ENCODE measurements around the gene NCOR1. TPM values are rescaled to one million over a fixed set of nuclear protein-coding genes. Genes with fewer than 3 reads are reported as not detected.
"Not testable (repeated sequence)": the region's sequence is repeated elsewhere in the genome, so short reads cannot be mapped to it uniquely, and the experiment has no call there.

Gene NCOR1
- total and polyA plus RNA-seq, 2 experiments from 2014 or later = 109 to 119 TPM

- Histone ChIP-seq H3K36me3 (peaks cover 32% of the 10 kb centered on the region), H3K27ac (no peak overlapping the region), H3K4me3 (no peak overlapping the region), H3K4me1 (ENCODE audit: low read depth) (no peaks in the 10 kb centered on the region), H3K27me3 (no peaks in the 10 kb centered on the region), H3K9me3 (ENCODE audit: low read depth) (no peaks in the 10 kb centered on the region)
- DNase-seq (ENCODE audit: low read depth in 1 of 2, low spot score in 1 of 2) = peak in 1 of 2 donors; percentile 19
- TF ChIP-seq, protein P1, sequence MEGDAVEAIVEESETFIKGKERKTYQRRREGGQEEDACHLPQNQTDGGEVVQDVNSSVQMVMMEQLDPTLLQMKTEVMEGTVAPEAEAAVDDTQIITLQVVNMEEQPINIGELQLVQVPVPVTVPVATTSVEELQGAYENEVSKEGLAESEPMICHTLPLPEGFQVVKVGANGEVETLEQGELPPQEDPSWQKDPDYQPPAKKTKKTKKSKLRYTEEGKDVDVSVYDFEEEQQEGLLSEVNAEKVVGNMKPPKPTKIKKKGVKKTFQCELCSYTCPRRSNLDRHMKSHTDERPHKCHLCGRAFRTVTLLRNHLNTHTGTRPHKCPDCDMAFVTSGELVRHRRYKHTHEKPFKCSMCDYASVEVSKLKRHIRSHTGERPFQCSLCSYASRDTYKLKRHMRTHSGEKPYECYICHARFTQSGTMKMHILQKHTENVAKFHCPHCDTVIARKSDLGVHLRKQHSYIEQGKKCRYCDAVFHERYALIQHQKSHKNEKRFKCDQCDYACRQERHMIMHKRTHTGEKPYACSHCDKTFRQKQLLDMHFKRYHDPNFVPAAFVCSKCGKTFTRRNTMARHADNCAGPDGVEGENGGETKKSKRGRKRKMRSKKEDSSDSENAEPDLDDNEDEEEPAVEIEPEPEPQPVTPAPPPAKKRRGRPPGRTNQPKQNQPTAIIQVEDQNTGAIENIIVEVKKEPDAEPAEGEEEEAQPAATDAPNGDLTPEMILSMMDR (IDR thresholded peaks at IDR 0.05; ENCODE audit: low read depth, low read length) = no peak
Observed at GRCh38 chr17:16155536-16155935, 59.8 kb downstream of the NCOR1 start.

DNA sequence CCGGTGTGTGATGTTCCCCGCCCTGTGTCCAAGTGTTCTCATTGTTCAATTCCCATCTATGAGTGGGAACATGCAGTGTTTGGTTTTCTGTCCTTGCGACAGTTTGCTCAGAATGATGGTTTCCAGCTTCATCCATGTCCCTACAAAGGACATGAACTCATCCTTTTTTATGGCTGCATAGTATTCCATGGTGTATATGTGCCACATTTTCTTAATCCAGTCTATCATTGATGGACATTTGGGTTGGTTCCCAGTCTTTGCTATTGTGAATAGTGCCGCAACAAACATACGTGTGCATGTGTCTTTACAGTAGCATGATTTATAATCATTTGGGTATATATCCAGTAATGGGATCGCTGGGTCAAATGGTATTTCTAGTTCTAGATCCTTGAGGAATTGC is 63.0 kb downstream of the NCOR1 start:
- peaks cover 35% of the 10 kb centered on the region for H3K36me3 ChIP-seq
- H3K4me3 ChIP-seq; H3K27me3 ChIP-seq; H3K4me1 ChIP-seq (ENCODE audit: low read depth); H3K27ac ChIP-seq; H3K9me3 ChIP-seq (ENCODE audit: low read depth); DNase-seq (ENCODE audit: low read depth in 1 of 2, low spot score in 1 of 2): not testable (repeated sequence)

- TF ChIP-seq, protein P1 (IDR thresholded peaks at IDR 0.05; ENCODE audit: low read depth, low read length) = no peak
- Histone ChIP-seq H3K27ac (no peak overlapping the region), H3K9me3 (ENCODE audit: low read depth) (no peaks in the 10 kb centered on the region), H3K4me3 (no peak overlapping the region), H3K4me1 (ENCODE audit: low read depth) (no peaks in the 10 kb centered on the region), H3K36me3 (peaks cover 36% of the 10 kb centered on the region), H3K27me3 (no peaks in the 10 kb centered on the region)
- peak in 1 of 2 donors; percentile 66 for DNase-seq (ENCODE audit: low read depth in 1 of 2, low spot score in 1 of 2)
Observed at GRCh38 chr17:16150251-16150856, 65.0 kb downstream of the NCOR1 start.

DNA sequence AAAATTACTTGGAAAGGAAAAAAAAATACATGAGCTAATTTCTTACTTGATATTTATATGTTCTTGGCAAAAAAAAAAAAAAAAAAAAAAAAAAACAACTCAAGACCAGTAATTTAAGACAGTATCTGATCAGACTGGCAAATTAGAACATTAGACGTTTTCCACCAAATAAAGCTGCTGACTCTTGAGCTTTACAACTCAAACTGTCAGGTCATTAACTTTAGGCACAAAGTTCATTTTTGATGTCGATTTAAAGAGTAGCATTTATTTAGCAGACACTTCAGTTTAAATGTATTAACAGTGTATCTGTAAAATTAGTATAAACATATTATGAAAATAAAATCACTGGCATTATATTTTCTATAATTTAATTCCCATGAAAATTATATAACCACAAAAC is 66.7 kb downstream of the NCOR1 start:
- Histone ChIP-seq H3K27ac (no peak overlapping the region), H3K36me3 (peaks cover 44% of the 10 kb centered on the region), H3K4me1 (ENCODE audit: low read depth) (no peaks in the 10 kb centered on the region), H3K4me3 (no peak overlapping the region), H3K9me3 (ENCODE audit: low read depth) (no peaks in the 10 kb centered on the region), H3K27me3 (no peaks in the 10 kb centered on the region)
- TF ChIP-seq, protein P1 (IDR thresholded peaks at IDR 0.05; ENCODE audit: low read depth, low read length) = no peak
- DNase-seq (ENCODE audit: low read depth in 1 of 2, low spot score in 1 of 2) = no peak

DNA sequence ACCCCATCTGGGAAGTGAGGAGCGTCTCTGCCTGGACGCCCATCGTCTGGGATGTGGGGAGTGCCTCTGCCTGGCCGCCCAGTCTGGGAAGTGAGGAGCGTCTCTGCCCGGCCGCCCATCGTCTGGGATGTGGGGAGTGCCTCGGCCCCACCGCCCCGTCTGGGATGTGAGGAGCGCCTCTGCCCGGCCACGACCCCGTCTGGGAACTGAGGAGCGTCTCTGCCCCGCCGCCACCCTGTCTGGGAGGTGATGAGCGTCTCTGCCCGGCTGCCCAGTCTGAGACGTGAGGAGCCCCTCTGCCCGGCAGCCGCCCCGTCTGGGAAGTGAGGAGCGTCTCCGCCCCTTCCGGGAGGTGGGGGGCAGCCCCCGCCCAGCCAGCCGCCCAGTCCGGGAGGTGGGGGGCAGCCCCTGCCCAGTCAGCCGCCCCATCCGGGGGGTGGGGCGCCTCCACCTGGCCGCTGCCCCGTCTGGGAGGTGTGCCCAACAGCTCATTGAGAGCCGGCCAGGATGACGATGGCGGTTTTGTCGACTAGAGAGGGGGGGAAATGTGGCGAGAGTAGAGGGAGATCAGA is 69.9 kb downstream of the NCOR1 start:
- not testable (repeated sequence) for H3K27ac ChIP-seq; H3K4me3 ChIP-seq; H3K4me1 ChIP-seq (ENCODE audit: low read depth); DNase-seq (ENCODE audit: low read depth in 1 of 2, low spot score in 1 of 2); H3K27me3 ChIP-seq; H3K9me3 ChIP-seq (ENCODE audit: low read depth)
- peaks cover 40% of the 10 kb centered on the region for H3K36me3 ChIP-seq

DNA sequence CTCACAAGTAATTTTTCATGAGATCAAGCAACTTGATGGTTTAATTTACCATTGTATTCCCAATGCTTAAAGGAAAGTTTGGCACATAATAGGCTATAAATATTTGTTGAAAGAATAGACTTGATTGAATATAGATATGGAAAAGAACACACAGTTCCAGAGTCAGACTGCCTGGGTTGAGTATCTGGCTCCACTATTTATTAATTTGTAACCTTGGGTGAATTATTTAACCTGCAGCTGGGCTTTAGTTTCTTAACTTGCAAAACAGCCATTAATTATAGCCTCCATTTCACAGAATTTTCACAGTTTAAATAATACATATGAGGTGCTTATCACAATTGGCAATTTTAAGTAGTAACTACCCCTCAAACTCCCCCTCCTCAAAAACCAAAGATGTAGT is 73.6 kb downstream of the NCOR1 start:
- TF ChIP-seq, protein P1 (IDR thresholded peaks at IDR 0.05; ENCODE audit: low read depth, low read length) = no peak
- no peaks in the 10 kb centered on the region for H3K27me3 ChIP-seq
- DNase-seq (ENCODE audit: low read depth in 1 of 2, low spot score in 1 of 2) = no peak
- no peak overlapping the region for H3K27ac ChIP-seq
- H3K9me3 ChIP-seq (ENCODE audit: low read depth) = no peaks in the 10 kb centered on the region
- H3K36me3 ChIP-seq = peaks cover 45% of the 10 kb centered on the region
- no peaks in the 10 kb centered on the region for H3K4me1 ChIP-seq (ENCODE audit: low read depth)
- H3K4me3 ChIP-seq = no peak overlapping the region
